Epithelial cell of proximal tubule (primary cell): ENCODE data around the gene ZNF181. TPM values are rescaled to one million over a fixed set of nuclear protein-coding genes. Genes with fewer than 3 reads are reported as not detected.

ENCODE experiments used
- DNase-seq: peaks from one replicate; pipeline ENCODE4 v3.0.0-alpha.2; 2011; ENCODE audit warnings: low read depth
- H3K4me3 ChIP-seq: 2 replicates; pipeline ENCODE4 v1.5.1; 2011; ENCODE audit warnings: low read depth, mild to moderate bottlenecking, low read length
- CTCF ChIP-seq: conservative IDR thresholded peaks from 2 replicates; pipeline ENCODE4 v1.5.1; 2012; ENCODE audit warnings: low read depth, mild to moderate bottlenecking, low read length
- total RNA-seq: library from RNA; depleted of rRNA; stranded (reverse); fragments of >200 nt; gene quantifications from 2 replicates; pipeline ENCODE4 v1.2.3, GENCODE V29; 2015

The ZNF181 gene
- total RNA-seq, 1 donor from 2014 or later: 5.1 TPM

DNA sequence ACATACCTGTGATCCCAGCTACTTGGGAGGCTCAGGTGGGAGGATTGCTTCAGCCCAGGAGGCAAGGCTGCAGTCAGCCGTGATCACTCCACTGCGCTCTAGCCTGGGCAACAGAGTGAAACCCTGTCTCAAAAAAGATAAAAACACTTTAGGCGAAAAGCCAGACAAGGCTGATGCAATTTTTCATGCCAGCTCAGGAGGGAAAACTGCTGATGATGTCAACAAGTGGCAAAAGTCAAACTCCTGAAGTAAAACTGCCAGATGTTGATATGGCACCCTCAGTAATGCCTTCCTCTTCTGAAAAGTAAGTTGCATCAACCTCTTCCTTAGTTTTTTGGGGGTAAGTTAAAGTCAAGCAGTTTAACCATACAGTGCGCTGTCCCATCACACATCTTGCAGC is 23.4 kb downstream of the ZNF181 start:
- TF ChIP-seq CTCF: no peak
- H3K4me3 ChIP-seq: no peak overlapping the region
- DNase-seq: no peak

GRCh38 chr19:34759218-34759917 is 25.3 kb downstream of the ZNF181 start:
- no peak overlapping the region for H3K4me3 ChIP-seq
- TF ChIP-seq CTCF: no peak
- DNase-seq: no peak

- H3K4me3 ChIP-seq: no peak overlapping the region
- no peak for TF ChIP-seq CTCF
- no peak for DNase-seq
Observed at GRCh38 chr19:34766386-34766785, 32.3 kb downstream of the ZNF181 start.

GRCh38 chr19:34767951-34768350 is 33.9 kb downstream of the ZNF181 start:
- no peak for DNase-seq
- no peak overlapping the region for H3K4me3 ChIP-seq
- no peak for TF ChIP-seq CTCF

GRCh38 chr19:34772697-34773554 is 38.9 kb downstream of the ZNF181 start, which contains the start of gene ZNF599:
TSS of gene ZNF599 (minus strand) at chr19:34773215. CDS start at chr19:34772841, 374 bp downstream.
- peak; percentile 38 for DNase-seq
- peak within 1 kb of the TSS; percentile 87 for H3K4me3 ChIP-seq
- no peak for TF ChIP-seq CTCF

- no peak for TF ChIP-seq CTCF
- peak overlapping the region; percentile 87 for H3K4me3 ChIP-seq
- DNase-seq: no peak
Observed at GRCh38 chr19:34773555-34773864, 39.5 kb downstream of the ZNF181 start.
